8988T (cell line): ENCODE measurements around the gene CEP250.
"Not testable (repeated sequence)": the region's sequence is repeated elsewhere in the genome, so short reads cannot be mapped to it uniquely, and the experiment has no call there.

Source experiments
- DNase-seq: peaks from one replicate; pipeline ENCODE4 v3.0.0; 2011

The CEP250 gene, protein sequence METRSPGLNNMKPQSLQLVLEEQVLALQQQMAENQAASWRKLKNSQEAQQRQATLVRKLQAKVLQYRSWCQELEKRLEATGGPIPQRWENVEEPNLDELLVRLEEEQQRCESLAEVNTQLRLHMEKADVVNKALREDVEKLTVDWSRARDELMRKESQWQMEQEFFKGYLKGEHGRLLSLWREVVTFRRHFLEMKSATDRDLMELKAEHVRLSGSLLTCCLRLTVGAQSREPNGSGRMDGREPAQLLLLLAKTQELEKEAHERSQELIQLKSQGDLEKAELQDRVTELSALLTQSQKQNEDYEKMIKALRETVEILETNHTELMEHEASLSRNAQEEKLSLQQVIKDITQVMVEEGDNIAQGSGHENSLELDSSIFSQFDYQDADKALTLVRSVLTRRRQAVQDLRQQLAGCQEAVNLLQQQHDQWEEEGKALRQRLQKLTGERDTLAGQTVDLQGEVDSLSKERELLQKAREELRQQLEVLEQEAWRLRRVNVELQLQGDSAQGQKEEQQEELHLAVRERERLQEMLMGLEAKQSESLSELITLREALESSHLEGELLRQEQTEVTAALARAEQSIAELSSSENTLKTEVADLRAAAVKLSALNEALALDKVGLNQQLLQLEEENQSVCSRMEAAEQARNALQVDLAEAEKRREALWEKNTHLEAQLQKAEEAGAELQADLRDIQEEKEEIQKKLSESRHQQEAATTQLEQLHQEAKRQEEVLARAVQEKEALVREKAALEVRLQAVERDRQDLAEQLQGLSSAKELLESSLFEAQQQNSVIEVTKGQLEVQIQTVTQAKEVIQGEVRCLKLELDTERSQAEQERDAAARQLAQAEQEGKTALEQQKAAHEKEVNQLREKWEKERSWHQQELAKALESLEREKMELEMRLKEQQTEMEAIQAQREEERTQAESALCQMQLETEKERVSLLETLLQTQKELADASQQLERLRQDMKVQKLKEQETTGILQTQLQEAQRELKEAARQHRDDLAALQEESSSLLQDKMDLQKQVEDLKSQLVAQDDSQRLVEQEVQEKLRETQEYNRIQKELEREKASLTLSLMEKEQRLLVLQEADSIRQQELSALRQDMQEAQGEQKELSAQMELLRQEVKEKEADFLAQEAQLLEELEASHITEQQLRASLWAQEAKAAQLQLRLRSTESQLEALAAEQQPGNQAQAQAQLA (N-terminal part only)

DNA sequence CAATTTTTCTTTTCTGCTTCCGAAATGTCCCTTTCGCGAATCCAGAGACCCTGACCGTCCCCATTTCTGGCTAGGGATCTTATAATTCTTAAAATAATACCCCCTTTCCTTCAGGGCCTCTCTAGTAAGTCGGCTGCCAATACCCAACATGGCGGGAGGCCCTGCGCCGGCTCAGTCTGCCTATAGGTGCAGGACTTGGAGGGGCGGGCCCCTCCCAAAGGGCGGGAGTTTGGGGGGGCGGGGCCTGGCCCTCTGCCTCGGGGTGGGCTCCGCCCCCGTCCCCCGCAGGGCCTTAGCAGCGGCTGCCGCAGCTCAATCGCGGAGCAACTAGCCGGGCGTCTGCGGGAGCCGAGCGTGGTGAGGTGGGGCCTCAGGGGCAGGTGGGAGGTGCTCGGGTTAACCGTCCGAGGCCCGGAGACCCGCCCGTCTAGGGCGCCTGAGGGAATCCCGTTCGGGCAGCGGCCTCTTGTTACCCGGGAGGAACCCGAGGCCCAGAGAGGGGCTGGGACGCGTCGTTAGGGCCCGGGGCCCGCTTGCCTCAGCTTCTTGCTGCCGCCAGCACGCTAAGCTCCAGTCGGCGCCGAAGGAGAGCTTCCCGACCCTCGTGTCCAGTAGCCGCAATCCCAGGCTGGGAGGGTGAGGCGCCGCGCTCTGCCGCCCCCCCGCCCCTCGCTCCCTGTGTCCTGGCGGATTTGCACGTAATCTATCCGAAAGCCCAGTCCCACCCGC, at the start of gene CEP250:
Gene CEP250, plus strand, starts transcription at position 718 of the 729 bp plus-strand sequence. CDS start 6,770 bp downstream, outside the sequence.
- DNase-seq = peak; percentile 63

DNA sequence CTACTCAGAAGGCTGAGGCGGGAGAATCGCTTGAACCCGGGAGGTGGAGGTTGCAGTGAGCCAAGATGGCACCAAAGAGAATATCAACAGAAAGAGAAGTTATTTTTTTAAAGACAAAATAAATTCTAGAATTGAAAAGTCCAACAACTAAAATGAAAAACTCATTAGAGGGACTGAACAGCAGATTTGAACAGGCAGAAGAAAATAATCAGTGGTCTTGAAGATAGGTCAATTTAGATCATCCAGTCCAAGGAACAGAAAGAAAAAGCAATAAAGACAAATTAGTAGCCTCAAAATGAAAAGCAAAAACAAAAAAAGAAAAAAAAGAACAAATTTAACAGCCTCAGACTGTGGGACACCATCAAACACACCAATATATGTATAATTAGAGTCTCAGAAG, 49.6 kb upstream of the CEP250 start:
- no peak for DNase-seq

DNA sequence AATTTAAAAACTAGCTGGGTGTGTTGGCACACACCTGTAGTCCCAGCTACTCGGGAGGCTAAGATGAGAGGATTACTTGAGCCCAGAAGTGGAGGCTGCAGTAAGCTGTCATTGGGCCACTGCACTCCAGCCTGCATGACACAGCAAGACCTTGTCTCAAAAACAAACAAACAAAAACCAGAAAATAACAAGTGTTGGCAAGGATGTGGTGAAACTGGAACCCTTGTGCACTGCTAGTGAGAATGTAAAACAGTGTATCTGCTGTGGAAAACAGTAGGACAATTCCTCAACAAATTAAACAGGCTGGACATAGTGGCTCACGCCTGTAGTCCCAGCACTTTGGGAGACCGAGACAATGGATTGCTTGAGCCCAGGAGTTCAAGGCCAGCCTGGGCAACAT, 47.1 kb upstream of the CEP250 start:
- no peak for DNase-seq

DNA sequence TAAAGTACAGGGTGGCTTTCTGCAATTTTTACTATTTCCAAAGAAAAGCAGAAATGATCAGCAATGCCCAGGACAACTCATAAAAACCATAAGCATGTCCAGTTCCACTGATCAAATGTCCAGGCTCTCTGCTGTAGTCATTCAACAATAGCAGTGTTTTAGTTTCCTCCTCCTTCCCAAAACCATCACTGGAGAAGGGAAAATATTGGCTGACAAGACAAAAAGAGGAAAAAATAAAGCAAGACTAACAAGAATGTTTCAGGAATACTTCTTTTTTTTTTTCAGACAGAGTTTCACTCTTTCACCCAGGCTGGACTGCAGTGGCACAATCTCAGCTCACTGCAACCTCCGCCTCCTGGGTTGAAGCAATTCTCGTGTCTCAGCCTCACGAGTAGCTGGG, 45.9 kb upstream of the CEP250 start:
- no peak for DNase-seq

DNA sequence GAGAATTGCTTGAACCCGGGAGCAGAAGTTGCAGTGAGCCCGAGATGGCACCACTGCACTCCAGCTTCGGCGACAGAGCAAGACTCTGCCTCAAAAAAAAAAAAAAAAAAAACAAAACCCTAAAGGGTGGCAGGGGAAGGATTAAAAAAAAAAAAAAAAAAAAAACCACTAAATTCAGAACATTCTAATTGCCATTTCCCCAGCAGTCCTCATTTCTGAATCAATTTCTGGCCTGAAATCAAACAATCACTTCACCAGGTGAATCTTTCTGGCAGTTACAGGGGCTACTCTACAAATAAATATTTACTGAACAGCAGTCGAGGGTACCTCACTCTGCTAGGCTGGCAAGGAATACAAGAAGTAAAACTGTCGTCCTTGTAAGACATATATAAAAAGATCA, 44.8 kb upstream of the CEP250 start:
- DNase-seq = no peak

DNA sequence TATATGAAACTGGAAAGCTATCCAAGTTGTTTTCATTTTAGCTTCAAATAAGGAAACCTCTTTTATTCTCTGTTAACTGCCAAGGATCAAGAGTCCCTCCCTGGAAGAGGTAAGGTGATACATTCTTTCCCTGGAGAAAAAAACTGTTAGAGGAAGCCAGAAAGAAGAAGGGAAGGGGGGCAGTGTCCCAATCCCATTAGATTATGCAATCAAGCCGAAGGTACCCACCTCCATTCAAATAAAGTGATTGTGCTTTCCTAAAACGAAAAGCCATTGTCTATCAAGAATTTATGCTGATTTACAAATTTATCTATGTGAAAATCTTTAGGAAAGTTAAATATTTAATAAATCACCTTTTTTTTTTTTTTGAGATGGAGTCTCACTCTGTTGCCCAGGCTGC, 34.1 kb upstream of the CEP250 start:
- no peak for DNase-seq

DNA sequence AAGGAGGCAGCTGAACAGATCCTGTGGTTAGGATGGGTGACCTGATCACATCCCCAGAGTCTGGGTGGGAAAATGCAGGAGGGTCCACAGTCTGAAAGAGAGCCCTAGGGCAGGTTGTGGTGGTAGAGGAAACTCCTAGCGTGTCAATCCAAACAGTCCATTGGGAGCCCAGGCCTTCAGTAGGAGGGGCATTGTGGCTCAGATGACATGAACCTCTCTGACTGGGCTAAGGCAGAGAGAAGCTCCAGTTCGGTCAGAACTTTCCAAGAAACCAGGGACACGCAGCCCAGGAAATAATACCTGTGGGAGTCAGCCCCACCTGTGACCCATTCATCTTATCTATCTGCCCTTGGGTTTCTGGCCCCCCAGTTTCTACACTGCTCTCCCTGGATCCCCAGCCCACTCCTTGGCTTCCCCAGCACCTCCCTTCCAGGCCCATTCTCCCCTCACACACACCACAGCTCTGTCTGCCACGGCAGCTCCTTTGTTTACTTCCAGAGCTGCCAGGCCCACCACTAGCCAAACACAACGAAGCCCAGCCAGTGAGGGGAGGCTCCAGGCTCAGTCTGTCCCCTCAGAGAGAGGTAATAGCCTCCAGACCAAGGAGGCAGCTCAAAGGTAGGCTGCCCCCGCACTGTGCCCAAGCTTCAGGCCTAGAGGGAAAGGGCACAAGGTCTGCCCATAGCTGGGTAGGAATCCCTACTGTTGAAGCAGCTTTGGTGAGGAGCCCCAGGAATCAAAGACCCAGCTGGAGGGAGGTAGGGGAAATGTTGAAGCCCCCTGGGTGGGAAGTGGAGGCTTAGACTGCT, 23.6 kb upstream of the CEP250 start:
- no peak for DNase-seq

DNA sequence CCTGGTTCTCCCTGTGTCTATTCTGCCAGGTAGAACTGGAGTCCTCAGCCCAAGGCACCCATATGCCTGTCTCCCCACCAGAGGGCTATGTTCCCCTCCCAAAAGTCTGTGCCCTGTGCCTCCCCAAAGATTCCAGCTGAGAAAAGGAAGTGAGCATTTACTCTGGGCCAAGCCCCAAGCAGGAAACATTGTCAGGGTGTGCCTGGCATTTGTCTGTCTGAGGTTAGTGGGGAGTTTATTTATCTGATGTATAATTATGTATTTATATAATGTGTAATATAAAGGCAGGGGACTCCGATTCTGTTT, 23.0 kb upstream of the CEP250 start:
- no peak for DNase-seq

DNA sequence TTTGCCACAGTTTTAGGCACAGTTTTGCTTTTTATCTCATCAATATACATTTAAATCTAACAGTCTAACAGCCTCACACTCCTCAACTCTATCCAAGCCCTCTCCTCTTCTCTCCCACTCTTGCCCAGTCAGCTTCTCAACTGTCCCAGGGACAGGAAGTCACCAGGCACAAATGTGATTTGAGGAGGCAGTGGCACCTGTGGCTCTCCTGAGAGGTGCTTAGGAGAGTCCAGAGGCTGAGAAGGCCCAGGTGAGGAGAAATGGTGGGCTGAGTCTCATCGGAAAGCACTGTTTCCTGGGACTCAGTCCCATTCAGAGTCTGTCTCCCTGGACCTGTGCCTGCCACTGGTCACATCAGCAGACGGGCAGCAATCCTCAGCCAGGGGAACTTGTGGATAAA, 22.1 kb upstream of the CEP250 start:
- no peak for DNase-seq

DNA sequence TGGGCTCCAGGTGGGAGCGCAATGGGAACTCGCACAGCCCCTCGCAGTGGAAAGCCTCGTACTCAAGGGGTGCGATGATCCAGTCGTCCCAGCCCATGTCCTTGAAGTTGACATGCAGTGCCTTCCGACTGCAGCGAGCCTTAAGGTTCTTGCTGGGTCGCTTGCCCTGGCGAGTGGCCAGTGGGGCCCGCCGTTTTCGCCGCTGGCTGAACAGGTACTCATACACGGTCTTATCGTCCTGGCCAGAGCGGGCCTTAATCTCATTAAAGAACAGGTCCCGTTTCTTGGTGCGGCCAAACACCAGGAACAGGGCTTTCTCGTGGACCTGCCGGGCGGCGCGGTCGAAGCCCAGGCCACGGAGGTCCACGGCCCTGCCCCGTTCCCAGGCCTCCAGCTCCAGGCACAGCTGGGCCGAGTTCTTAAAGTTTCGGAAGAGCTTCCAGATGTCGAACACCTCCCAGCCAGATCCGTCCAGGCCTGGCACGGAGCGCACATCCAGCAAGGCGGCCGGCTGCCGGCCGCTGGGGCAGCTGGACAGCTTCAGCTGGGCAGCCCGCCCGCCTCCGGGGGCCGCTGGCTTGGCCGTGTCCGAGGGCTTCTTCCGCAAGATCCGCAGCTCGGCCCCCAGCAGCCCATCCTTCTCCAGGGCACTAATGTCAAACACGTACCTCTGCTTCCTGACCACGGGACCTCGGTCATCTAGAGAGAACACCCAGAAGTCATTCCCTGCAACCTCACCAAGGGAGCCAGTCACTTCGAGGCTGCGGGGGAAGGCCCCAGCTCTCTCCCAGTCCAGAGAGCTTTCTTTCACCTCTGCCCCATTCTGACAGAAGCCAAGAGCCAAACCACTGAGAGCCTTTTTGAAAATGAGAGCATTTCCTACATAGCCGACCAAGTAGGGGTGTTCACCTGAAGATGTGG, 21.1 kb upstream of the CEP250 start:
- DNase-seq = no peak

DNA sequence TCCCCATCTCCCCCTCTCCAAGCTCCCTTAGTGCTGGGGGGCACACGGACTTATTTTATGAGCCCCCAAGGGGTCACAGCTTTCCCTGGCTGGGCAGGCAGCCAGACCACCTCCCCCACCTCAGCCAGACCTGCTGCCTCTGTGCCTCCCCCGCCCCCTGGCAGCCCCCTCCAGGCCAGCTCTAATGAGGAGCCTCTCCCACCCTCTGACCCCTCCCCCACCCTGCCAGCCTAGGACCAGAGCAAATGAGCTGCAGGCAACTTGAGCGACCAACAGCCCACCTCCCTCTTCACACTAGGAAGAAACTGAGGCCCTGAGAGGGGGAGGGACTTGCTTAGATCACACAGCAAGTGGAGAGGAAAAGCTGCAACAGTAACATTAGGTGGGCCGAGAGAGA, 19.2 kb upstream of the CEP250 start:
- DNase-seq = no peak

DNA sequence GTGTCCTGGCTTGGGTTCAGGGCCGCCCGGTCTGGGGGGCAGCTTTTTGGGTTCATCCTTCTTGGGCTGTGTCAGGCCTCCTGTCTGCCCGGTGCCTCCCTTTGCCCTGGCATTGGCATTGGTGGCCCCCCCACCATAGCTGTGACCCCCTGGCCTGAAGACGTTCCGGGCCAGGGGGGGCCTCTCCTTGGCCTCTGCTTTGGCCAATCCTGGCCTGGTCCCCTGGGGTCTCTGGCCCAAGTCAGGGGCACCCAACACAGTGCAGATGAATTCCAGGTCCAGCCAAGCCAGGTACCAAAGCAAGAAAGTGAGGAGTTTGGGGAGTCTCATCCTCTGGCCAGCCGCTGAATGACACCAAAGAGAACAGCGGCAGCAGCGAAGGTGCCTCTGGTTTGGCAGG, 17.8 kb upstream of the CEP250 start:
- no peak for DNase-seq

DNA sequence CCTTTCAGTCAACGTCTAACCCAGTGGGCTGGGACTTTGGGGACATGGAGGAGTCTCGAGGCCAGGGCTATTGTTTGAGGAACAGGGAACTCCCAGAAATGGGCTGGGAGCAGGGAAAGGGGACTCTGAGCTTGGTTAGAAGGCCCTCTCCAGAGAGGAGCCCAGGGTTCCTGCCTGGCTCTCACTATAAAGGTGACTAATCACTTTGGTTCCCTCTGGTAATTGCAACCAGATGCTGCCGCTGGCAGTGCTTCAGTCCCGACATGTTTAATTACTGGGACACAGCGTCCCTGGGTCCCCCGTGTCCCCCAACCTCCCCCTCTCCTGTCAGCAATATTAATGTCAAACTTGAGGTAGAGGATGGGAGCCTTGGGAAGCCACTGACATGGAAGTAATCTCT, 12.4 kb upstream of the CEP250 start:
- no peak for DNase-seq

DNA sequence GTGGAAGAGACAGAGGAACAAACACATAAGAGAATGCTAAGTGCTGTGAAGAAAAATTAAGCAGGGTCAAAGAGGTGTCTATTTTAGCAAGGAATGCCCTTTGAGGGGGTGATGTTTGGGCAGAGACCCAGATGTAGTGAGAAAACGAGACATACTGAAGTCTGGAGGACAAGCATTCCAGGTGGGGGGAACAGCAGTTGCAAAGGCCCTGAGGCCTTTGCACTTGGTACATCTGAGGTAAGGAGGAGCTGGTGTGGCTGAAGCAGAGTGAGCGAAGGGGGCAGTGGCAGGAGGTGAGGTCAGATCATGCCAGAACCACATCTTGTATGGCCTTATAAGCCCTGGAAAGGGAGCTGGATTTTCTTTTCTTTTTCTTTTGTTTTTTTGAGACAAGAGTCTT, 11.2 kb upstream of the CEP250 start:
- DNase-seq = no peak

DNA sequence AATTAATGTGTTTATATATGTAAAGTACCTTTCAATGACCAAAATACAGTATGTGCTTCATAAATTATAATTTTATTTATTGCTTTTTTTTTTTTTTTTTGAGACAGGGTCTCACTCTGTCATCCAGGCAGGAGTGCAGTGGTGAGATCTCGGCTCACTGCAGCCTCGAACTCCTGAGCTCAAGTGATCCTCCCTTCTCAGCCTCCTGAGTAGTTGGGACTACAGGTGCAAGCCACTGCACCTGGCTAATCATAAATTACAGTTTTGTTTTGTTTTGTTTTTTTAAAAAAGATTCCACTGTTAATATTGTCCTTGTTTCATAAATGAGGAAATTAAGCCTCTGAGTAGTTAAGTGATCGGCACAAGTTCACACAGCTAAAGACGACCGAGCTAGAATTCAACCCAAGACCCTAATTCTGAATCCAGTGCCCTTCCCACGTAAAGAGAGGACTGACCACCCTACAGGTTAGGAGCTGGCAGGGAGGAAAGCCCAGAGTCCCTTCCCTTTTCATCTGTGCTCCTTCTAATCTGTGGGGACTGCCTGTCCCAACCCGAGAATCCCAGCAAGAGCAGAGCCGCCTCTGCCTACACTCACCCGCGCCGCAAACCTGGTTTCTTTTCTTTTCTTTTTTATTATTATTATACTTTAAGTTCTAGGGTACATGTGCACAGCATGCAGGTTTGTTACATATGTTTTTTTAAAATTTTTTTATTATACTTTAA, 8.9 kb upstream of the CEP250 start:
- DNase-seq = no peak

DNA sequence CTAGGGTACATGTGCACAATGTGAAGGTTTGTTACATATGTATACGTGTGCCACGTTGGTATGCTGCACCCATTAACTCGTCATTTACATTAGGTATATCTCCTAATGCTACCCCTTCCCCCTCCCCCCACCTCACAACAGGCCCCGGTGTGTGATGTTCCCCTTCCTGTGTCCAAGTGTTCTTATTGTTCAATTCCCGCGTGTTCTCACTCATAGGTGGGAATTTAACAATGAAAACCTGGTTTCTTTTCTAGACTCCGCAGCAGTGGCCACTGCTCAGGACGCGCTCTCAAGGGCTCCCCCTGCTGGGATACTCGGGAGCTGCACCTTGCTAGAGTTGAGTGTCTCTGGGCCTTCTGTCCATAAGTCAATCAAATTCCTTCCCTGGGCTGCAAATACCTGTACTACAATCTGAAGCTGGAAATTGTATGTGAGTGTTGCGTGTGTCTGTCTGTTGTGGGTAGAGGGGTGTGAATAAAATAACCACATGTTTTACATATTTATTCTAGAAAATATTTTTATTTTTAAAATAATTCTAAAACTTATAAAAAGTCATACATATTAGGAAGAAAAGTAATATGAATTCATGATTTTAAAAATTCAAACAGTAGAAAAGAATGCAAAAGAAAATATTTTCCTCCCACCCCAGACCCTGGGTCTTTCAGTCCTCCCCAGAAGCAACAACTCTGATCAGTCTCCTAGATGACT, 8.2 kb upstream of the CEP250 start:
- DNase-seq = peak; percentile 50

DNA sequence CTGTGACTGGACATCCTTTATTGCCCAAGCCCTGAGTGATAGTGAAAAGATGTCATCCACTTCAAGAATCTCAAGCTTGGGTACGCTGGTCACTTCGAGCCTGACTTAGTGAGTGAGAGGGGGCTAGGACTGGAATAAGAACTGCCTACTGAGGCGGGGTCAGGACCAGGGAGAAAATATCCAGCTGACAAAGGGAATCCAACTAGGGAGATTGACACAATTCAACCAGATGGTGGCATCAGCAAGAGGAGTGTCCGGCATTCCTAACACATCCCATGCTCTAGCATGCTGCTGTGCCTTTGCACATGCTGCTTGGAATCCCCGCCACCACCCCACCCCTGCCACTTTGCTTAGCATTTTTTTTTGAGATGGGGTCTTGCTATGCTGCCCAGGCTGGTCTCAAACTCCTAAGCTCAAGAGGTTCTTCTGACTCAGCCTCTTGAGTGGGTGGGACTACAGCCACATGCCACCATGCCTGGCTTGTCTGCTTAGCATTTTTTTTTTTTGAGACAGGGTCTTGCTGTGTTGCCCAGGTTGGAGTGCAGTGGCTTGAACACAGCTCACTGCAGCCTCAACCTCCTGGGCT, 6.5 kb upstream of the CEP250 start:
- no peak for DNase-seq

DNA sequence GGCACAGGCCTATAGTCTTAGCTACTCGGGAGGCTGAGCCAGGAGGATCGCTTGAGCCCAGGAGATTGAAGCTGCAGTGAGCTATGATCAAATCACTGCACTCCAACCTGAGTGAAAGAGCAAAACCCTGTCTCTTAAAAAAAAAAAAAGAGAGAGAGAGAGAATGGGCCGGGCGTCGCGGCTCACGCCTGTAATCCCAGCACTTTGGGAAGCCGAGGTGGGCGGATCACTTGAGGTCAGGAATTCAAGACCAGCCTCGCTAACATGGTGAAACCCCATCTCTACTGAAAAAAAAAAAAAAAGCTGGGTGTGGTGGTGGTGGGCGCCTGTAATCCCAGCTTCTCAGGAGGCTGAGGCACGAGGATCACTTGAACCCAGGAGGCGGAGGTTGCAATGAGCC, 5.5 kb upstream of the CEP250 start:
- DNase-seq = not testable (repeated sequence)

DNA sequence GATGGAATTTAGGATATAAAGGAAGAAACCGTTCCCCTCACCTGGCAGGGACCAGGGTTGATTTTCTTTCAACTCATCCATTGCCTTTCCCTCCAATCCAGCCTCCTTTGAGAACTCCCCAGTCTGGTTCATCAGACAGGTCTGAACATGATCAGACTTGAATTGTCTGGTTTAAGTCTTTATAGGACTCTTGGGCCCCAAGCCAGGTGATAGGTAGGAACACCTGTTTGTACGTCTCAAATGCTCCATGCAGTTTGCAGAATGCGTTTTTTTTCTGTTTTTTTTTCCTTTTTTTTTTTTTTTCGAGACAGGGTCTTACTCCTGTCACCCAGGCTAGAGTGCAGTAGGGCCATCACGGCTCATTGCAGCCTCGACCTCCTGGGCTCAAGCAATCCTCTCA, 4.1 kb upstream of the CEP250 start:
- no peak for DNase-seq
